Lung (tissue), 12 donors: ENCODE data around the gene ATAD3B. TPM values are rescaled to one million over a fixed set of nuclear protein-coding genes. Genes with fewer than 3 reads are reported as not detected.
"Not testable (repeated sequence)": the region's sequence is repeated elsewhere in the genome, so short reads cannot be mapped to it uniquely, and the experiment has no call there.

Experiments used
- ATAC-seq: fragments of 200-7000 bp; cut with Tn5 transposase; one replicate; pipeline ENCODE4 v1.9.1; 2020; ENCODE audit warnings: moderate number of reproducible peaks; ENCODE audit not compliant: insufficient read depth, low FRiP score
- DNase-seq, 3 donors: peaks; one replicate each; pipeline ENCODE4 v3.0.0-alpha.2; 2013 to 2017
- H3K27ac ChIP-seq, 2 donors: one replicate each; pipeline ENCODE4 v1.5.1; 2013; ENCODE audit warnings: mild to moderate bottlenecking in 2 of 2, moderate library complexity in 2 of 2, control low read depth in 1 of 2, inconsistent platforms in 1 of 2, low read depth in 1 of 2, low read length in 1 of 2
- H3K27me3 ChIP-seq, 3 donors: one replicate each; pipeline ENCODE4 v1.5.1; 2013; ENCODE audit warnings: low read length in 2 of 3; ENCODE audit not compliant: control insufficient read depth in 3 of 3, insufficient read depth in 3 of 3
- H3K36me3 ChIP-seq, 4 donors: one replicate each; pipeline ENCODE4 v1.5.1; 2013; ENCODE audit warnings: low read length in 4 of 4, mild to moderate bottlenecking in 1 of 4, moderate library complexity in 1 of 4; ENCODE audit not compliant: control insufficient read depth in 4 of 4, insufficient read depth in 4 of 4
- H3K4me1 ChIP-seq, 5 donors: one replicate each; pipeline ENCODE4 v1.5.1; 2013; ENCODE audit warnings: low read length in 5 of 5, mild to moderate bottlenecking in 2 of 5, moderate library complexity in 1 of 5; ENCODE audit not compliant: control insufficient read depth in 5 of 5, insufficient read depth in 5 of 5
- H3K4me3 ChIP-seq: one replicate; pipeline ENCODE4 v1.5.1; 2013; ENCODE audit warnings: mild to moderate bottlenecking, control low read depth, moderate library complexity
- H3K9ac ChIP-seq, 2 donors: one replicate each; pipeline ENCODE4 v1.5.1; 2013; ENCODE audit warnings: low read length in 2 of 2, control low read depth in 1 of 2; ENCODE audit not compliant: insufficient read depth in 1 of 2
- H3K9me3 ChIP-seq, 4 donors: one replicate each; pipeline ENCODE4 v1.5.1; 2013; ENCODE audit warnings: low read length in 3 of 4, mild to moderate bottlenecking in 1 of 4, moderate library complexity in 1 of 4; ENCODE audit not compliant: control insufficient read depth in 4 of 4, insufficient read depth in 3 of 4
- WGBS, 2 donors: extraction: QIAGEN DNeasy Blood & Tissue Kit; methylation state at CpG; one replicate each; pipeline ENCODE4 v1.1.7; 2013; 5-methylcytosine and 5-hydroxymethylcytosine counted together
- polyA plus RNA-seq, 2 donors: library from polyadenylated mRNA; stranded (reverse); fragments of 200-250 nt; gene quantifications; one replicate each; pipeline ENCODE4 v1.2.1, GENCODE V29; 2013
- total RNA-seq, 2 donors: library from RNA; depleted of rRNA in 1 of 2; stranded (reverse); fragments of >200 nt in 1 of 2; gene quantifications; one replicate each; pipeline ENCODE4 v1.2.1, GENCODE V29; 2014 to 2021
- TF ChIP-seq, protein P1 (sequence below): IDR thresholded peaks from 2 replicates; pipeline ENCODE4 v1.5.1; 2012; ENCODE audit warnings: mild to moderate bottlenecking; ENCODE audit errors: control extremely low read depth, extremely low read depth
- donor health status: control.
- donor health status: control.
- donor health status: Bipolar disorder and iron deficiency.
- donor health status: healthy.
- donor health status: DM: yes; HTN: yes; CAD: no.

The ATAD3B gene
- total and polyA plus RNA-seq, 4 donors: 21.6 to 39.0 (median 28.0) TPM

DNA sequence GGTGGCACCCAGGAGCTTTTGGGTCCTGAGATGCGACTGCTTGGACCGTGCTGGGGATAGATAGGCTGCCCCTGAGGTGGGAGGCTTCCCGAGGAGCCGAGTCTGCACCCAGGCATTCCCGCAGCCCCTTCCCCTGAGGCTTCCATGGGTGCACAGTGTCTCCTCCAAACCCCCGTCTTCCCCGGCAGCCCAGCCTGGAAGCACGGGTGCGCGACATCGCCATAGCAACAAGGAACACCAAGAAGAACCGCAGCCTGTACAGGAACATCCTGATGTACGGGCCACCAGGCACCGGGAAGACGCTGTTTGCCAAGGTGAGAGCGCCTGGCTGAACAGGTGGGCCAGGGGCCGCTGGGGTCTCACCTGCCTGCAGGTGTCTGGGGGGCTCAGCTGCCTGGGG lies 52.1 kb downstream of the ATAD3B start:
- H3K4me1 ChIP-seq, H3K4me3 ChIP-seq, H3K27ac ChIP-seq, H3K9ac ChIP-seq, ATAC-seq, DNase-seq, H3K27me3 ChIP-seq, H3K9me3 ChIP-seq: not testable (repeated sequence)
- H3K36me3 ChIP-seq: peaks cover 2 to 42% (median 3%) of the 10 kb centered on the region in 4 donors
- 93 to 95% methylated on average over 17 of the region's 17 CpGs for WGBS, 2 donors

GRCh38 chr1:1524750-1525383 lies 53.3 kb downstream of the ATAD3B start:
- not testable (repeated sequence) for H3K4me3 ChIP-seq, H3K4me1 ChIP-seq, ATAC-seq, DNase-seq, H3K9me3 ChIP-seq, H3K27me3 ChIP-seq, H3K9ac ChIP-seq, H3K27ac ChIP-seq
- 93 to 94% methylated on average over 23 to 25 of the region's 30 CpGs for WGBS, 2 donors
- peaks cover 2 to 48% (median 8%) of the 10 kb centered on the region in 4 donors for H3K36me3 ChIP-seq

DNA sequence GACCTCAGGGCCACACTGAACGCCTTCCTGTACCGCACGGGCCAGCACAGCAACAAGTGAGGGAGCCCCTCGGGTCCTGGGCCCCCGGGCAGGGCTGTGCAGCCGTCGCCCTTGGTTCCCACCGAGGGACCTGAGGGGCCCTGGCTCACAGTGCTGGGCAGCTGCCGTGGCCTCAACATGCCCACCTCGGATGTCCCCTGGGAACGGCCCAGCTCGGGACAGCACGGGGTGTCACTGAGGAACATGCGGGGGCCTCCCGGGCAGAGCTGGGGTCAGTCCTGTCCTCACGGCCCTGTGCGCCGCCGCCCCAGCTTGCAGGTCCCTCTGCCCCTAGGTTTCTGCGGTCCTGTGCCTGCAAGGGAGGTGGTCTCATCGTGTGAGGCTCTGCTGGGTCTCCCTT lies 54.9 kb downstream of the ATAD3B start:
- H3K36me3 ChIP-seq: peaks cover 0 to 38% (median 13%) of the 10 kb centered on the region in 4 donors
- not testable (repeated sequence) for H3K4me1 ChIP-seq, ATAC-seq, H3K9ac ChIP-seq, DNase-seq, H3K4me3 ChIP-seq, H3K27ac ChIP-seq, H3K27me3 ChIP-seq, H3K9me3 ChIP-seq
- 97% methylated on average over 10 to 17 of the region's 21 CpGs for WGBS, 2 donors

GRCh38 chr1:1527092-1527816 lies 55.7 kb downstream of the ATAD3B start:
- H3K27me3 ChIP-seq: no peaks in the 10 kb centered on the region
- peaks cover 0 to 37% (median 16%) of the 10 kb centered on the region in 4 donors for H3K36me3 ChIP-seq
- 95 to 96% methylated on average over 31 of the region's 31 CpGs for WGBS, 2 donors

More at GRCh38 chr1:1527092-1527816, 55.7 kb downstream of the ATAD3B start:
- Histone ChIP-seq H3K27ac (no peak overlapping the region), H3K4me3 (no peak overlapping the region), H3K4me1 (no peaks in the 10 kb centered on the region), H3K9me3 (peaks cover 0 to 2% (median 0%) of the 10 kb centered on the region in 4 donors), H3K9ac (no peak overlapping the region)
- ATAC-seq (no peak), DNase-seq (no peak)
- TF ChIP-seq, protein P1, sequence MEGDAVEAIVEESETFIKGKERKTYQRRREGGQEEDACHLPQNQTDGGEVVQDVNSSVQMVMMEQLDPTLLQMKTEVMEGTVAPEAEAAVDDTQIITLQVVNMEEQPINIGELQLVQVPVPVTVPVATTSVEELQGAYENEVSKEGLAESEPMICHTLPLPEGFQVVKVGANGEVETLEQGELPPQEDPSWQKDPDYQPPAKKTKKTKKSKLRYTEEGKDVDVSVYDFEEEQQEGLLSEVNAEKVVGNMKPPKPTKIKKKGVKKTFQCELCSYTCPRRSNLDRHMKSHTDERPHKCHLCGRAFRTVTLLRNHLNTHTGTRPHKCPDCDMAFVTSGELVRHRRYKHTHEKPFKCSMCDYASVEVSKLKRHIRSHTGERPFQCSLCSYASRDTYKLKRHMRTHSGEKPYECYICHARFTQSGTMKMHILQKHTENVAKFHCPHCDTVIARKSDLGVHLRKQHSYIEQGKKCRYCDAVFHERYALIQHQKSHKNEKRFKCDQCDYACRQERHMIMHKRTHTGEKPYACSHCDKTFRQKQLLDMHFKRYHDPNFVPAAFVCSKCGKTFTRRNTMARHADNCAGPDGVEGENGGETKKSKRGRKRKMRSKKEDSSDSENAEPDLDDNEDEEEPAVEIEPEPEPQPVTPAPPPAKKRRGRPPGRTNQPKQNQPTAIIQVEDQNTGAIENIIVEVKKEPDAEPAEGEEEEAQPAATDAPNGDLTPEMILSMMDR: no peak
